ENCODE results near the gene GRIN1.

Gene GRIN1

DNA sequence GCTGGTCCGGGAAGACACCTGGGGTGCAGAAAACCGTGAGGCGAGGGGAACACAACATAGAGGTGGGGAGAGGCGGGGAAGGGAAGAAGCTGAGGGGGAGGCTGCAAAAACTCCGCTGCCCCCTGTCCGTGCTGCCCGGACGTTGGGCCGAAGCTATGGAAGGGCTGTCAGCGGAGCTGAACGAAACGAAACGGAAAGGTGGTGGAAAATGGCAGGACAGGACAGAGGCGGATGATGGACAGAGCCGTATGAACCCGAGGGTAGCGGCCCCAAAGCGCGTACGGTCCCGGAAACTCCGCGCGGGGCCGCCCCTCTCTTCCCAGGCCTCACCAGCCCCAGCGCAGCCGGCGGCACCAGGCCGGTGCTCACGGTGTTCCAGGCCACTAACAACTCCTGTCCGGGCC is 49.1 kb downstream of the GRIN1 start:
- 1% methylated on average over 21 of the region's 31 CpGs for WGBS (ENCODE audit: insufficient coverage)
- Histone ChIP-seq H3K9me3 (ENCODE audit: control extremely low read depth in 1 of 5, control insufficient read depth in 4 of 5, insufficient read depth in 2 of 5, low read depth in 1 of 5, low read length in 4 of 5) (no peaks in the 10 kb centered on the region), H3K4me3 (ENCODE audit: control insufficient read depth in 1 of 7, extremely low read depth in 1 of 7, insufficient read depth in 4 of 7, low read depth in 2 of 7, low read length in 6 of 7) (peak overlapping the region; percentile 90 to 99 (median 96)), H3K27ac (ENCODE audit: insufficient read depth in 1 of 2, low read depth in 1 of 2, low read length in 2 of 2, poor library complexity in 1 of 2, severe bottlenecking in 2 of 2) (peak overlapping the region; percentile 70 to 90), H3K4me1 (ENCODE audit: control extremely low read depth in 1 of 4, control insufficient read depth in 4 of 4, insufficient read depth in 4 of 4, low read length in 3 of 4) (peaks cover 3 to 39% (median 36%) of the 10 kb centered on the region in 4 experiments), H3K27me3 (replicated peaks in 2 of 5; ENCODE audit: control insufficient read depth in 4 of 5, insufficient read depth in 5 of 5, low read length in 4 of 5) (no peaks in the 10 kb centered on the region), H3K36me3 (ENCODE audit: control insufficient read depth in 4 of 4, insufficient read depth in 4 of 4, low read length in 3 of 4) (peaks cover 5 to 74% (median 41%) of the 10 kb centered on the region in 4 experiments)
- DNase-seq, result no peak
- ChIA-PET CTCF (interaction anchor here (1.0 to 6.1 kb wide), 10 partner anchors 8 to 100 kb away, joined by 3 to 33 read pairs (median 4); partner anchors contain the start of genes RNF224 and TPRN), POLR2A (interaction anchor here (1.3 to 2.0 kb wide), 2 partner anchors 18 to 36 kb away, joined by 4 read pairs; partner anchors contain the start of gene CYSRT1)

DNA sequence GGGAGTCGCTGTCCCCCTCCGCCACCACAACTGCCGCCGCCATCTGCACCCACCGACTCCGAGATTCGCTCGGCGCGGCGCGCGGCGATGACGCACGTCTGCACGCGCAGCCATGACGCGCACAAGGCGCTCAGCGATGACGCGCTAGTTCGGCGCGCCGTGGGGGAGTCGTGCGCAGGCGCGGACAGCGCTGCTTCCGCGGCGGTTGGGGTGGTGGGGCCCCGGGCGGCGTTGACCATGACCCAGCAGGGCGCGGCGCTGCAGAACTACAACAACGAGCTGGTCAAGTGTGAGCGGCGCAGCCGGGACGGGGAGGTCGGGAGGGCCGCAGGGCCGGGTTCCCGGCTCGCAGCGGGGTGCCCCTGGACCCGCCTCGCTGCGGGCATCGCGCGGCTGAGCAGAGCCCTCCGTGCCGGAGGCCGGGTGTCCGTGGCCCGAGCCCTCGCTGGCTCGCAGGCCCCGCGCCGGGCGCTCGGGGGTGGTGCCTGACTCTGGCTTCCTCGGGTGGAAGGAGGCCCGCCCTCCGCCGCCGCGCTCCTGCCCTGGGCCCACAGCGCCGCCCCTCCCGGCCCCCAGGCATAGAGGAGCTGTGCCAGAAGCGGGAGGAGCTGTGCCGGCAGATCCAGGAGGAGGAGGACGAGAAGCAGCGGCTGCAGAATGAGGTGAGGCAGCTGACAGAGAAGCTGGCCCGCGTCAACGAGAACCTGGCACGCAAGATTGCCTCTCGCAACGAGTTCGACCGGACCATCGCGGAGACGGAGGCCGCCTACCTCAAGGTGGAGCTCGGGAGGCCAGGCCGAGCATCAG is 49.7 kb downstream of the GRIN1 start, which contains the start of the genes ANAPC2 and SSNA1:
TSS of gene ANAPC2 (minus strand) at position 71 of the 807 bp plus-strand sequence. CDS start at position 43, 28 bp downstream.
TSS of gene SSNA1 (plus strand) at position 187 of the 807 bp plus-strand sequence. CDS start at position 238, 51 bp downstream.
- DNase-seq, result peak; percentile 92 to 97 (median 94)
- Histone ChIP-seq H3K27me3 (replicated peaks in 2 of 5; ENCODE audit: control insufficient read depth in 4 of 5, insufficient read depth in 5 of 5, low read length in 4 of 5) (no peaks in the 10 kb centered on the region), H3K4me3 (ENCODE audit: control insufficient read depth in 1 of 7, extremely low read depth in 1 of 7, insufficient read depth in 4 of 7, low read depth in 2 of 7, low read length in 6 of 7) (peak within 1 kb of the TSS; percentile 90 to 99 (median 96)), H3K4me1 (ENCODE audit: control extremely low read depth in 1 of 4, control insufficient read depth in 4 of 4, insufficient read depth in 4 of 4, low read length in 3 of 4) (peaks cover 3 to 39% (median 36%) of the 10 kb centered on the region in 4 experiments), H3K9me3 (ENCODE audit: control extremely low read depth in 1 of 5, control insufficient read depth in 4 of 5, insufficient read depth in 2 of 5, low read depth in 1 of 5, low read length in 4 of 5) (no peaks in the 10 kb centered on the region), H3K36me3 (ENCODE audit: control insufficient read depth in 4 of 4, insufficient read depth in 4 of 4, low read length in 3 of 4) (peaks cover 5 to 69% (median 35%) of the 10 kb centered on the region in 4 experiments), H3K27ac (ENCODE audit: insufficient read depth in 1 of 2, low read depth in 1 of 2, low read length in 2 of 2, poor library complexity in 1 of 2, severe bottlenecking in 2 of 2) (peak within 1 kb of the TSS; percentile 70 to 90)
- WGBS (ENCODE audit: insufficient coverage), result under 1% methylated on average over 78 of the region's 98 CpGs
- POLR2A ChIA-PET, result interaction anchor here (0.7 to 2.0 kb wide), 4 partner anchors 12 to 36 kb away, joined by 3 to 6 read pairs (median 4); partner anchors contain the start of genes CYSRT1 and TPRN
- CTCF ChIA-PET, result interaction anchor here (0.6 to 6.1 kb wide), 17 partner anchors 8 to 100 kb away, joined by 3 to 33 read pairs (median 4); partner anchors contain the start of genes CYSRT1, LRRC26, RNF208 and RNF224

GRCh38 chr9:137189297-137190295 is 50.6 kb downstream of the GRIN1 start:
- ChIA-PET CTCF (interaction anchor here (0.6 to 6.1 kb wide), 18 partner anchors 9 to 60 kb away, joined by 3 to 33 read pairs (median 4); partner anchors contain the start of genes CYSRT1, LRRC26, RNF208 and RNF224), POLR2A (interaction anchor here (0.7 to 2.0 kb wide), 4 partner anchors 11 to 35 kb away, joined by 3 to 6 read pairs (median 4); partner anchors contain the start of genes CYSRT1 and TPRN)
- H3K36me3 ChIP-seq (ENCODE audit: control insufficient read depth in 4 of 4, insufficient read depth in 4 of 4, low read length in 3 of 4), result peaks cover 5 to 61% (median 29%) of the 10 kb centered on the region in 4 experiments
- no peak for DNase-seq
- H3K4me1 ChIP-seq (ENCODE audit: control extremely low read depth in 1 of 4, control insufficient read depth in 4 of 4, insufficient read depth in 4 of 4, low read length in 3 of 4), result peaks cover 3 to 39% (median 36%) of the 10 kb centered on the region in 4 experiments
- 57% methylated on average over 14 of the region's 23 CpGs for WGBS (ENCODE audit: insufficient coverage)
- no peaks in the 10 kb centered on the region for H3K9me3 ChIP-seq (ENCODE audit: control extremely low read depth in 1 of 5, control insufficient read depth in 4 of 5, insufficient read depth in 2 of 5, low read depth in 1 of 5, low read length in 4 of 5)
- no peaks in the 10 kb centered on the region for H3K27me3 ChIP-seq (replicated peaks in 2 of 5; ENCODE audit: control insufficient read depth in 4 of 5, insufficient read depth in 5 of 5, low read length in 4 of 5)
- H3K27ac ChIP-seq (ENCODE audit: insufficient read depth in 1 of 2, low read depth in 1 of 2, low read length in 2 of 2, poor library complexity in 1 of 2, severe bottlenecking in 2 of 2), result peak overlapping the region; percentile 68 to 90
- peak overlapping the region; percentile 90 to 99 (median 96) for H3K4me3 ChIP-seq (ENCODE audit: control insufficient read depth in 1 of 7, extremely low read depth in 1 of 7, insufficient read depth in 4 of 7, low read depth in 2 of 7, low read length in 6 of 7)

- DNase-seq, result no peak
- peak overlapping the region in 1 of 2 experiments; percentile 90 for H3K27ac ChIP-seq (ENCODE audit: insufficient read depth in 1 of 2, low read depth in 1 of 2, low read length in 2 of 2, poor library complexity in 1 of 2, severe bottlenecking in 2 of 2)
- peak overlapping the region in 2 of 7 experiments; percentile 98 to 99 for H3K4me3 ChIP-seq (ENCODE audit: control insufficient read depth in 1 of 7, extremely low read depth in 1 of 7, insufficient read depth in 4 of 7, low read depth in 2 of 7, low read length in 6 of 7)
- peaks cover 5 to 53% (median 26%) of the 10 kb centered on the region in 4 experiments for H3K36me3 ChIP-seq (ENCODE audit: control insufficient read depth in 4 of 4, insufficient read depth in 4 of 4, low read length in 3 of 4)
- no peaks in the 10 kb centered on the region for H3K27me3 ChIP-seq (replicated peaks in 2 of 5; ENCODE audit: control insufficient read depth in 4 of 5, insufficient read depth in 5 of 5, low read length in 4 of 5)
- ChIA-PET CTCF (interaction anchor here (0.8 to 6.1 kb wide), 10 partner anchors 8 to 59 kb away, joined by 3 to 33 read pairs (median 6); partner anchors contain the start of genes LRRC26, RNF208, RNF224 and TMEM210), POLR2A (no interaction called here)
- peaks cover 3 to 39% (median 36%) of the 10 kb centered on the region in 4 experiments for H3K4me1 ChIP-seq (ENCODE audit: control extremely low read depth in 1 of 4, control insufficient read depth in 4 of 4, insufficient read depth in 4 of 4, low read length in 3 of 4)
- 95% methylated on average over 9 of the region's 9 CpGs for WGBS (ENCODE audit: insufficient coverage)
- no peaks in the 10 kb centered on the region for H3K9me3 ChIP-seq (ENCODE audit: control extremely low read depth in 1 of 5, control insufficient read depth in 4 of 5, insufficient read depth in 2 of 5, low read depth in 1 of 5, low read length in 4 of 5)
Measured at GRCh38 chr9:137190315-137190856, 51.4 kb downstream of the GRIN1 start.

DNA sequence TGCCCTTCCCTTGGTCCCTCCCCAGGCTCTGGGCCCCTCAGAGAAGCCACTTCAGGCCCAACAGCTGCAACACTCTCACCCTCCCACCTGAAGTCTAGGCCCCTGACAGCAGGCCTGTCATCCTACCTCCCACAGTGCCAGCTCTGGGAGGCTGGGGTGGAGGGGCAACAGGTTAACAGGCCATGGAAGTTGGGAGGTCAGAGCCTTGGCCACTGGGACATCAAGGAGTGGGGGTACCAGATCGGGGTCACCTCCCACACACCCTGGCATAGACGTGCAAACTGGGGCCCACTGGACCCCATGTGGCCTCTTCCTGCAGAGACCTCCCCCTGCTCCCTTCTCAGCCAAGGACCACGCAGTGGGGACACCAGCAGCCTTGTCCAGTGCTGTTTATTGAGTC is 52.3 kb downstream of the GRIN1 start:
- Histone ChIP-seq H3K4me3 (ENCODE audit: control insufficient read depth in 1 of 7, extremely low read depth in 1 of 7, insufficient read depth in 4 of 7, low read depth in 2 of 7, low read length in 6 of 7) (no peak overlapping the region), H3K9me3 (ENCODE audit: control extremely low read depth in 1 of 5, control insufficient read depth in 4 of 5, insufficient read depth in 2 of 5, low read depth in 1 of 5, low read length in 4 of 5) (no peaks in the 10 kb centered on the region), H3K4me1 (ENCODE audit: control extremely low read depth in 1 of 4, control insufficient read depth in 4 of 4, insufficient read depth in 4 of 4, low read length in 3 of 4) (peaks cover 3 to 39% (median 36%) of the 10 kb centered on the region in 4 experiments), H3K27me3 (replicated peaks in 2 of 5; ENCODE audit: control insufficient read depth in 4 of 5, insufficient read depth in 5 of 5, low read length in 4 of 5) (no peaks in the 10 kb centered on the region), H3K27ac (ENCODE audit: insufficient read depth in 1 of 2, low read depth in 1 of 2, low read length in 2 of 2, poor library complexity in 1 of 2, severe bottlenecking in 2 of 2) (no peak overlapping the region), H3K36me3 (ENCODE audit: control insufficient read depth in 4 of 4, insufficient read depth in 4 of 4, low read length in 3 of 4) (peaks cover 5 to 44% (median 19%) of the 10 kb centered on the region in 4 experiments)
- DNase-seq, result no peak
- CTCF ChIA-PET, result interaction anchor here (1.0 to 6.1 kb wide), 2 partner anchors 15 to 45 kb away, joined by 3 to 33 read pairs; no protein-coding TSS in a partner anchor
- POLR2A ChIA-PET, result no interaction called here
- WGBS (ENCODE audit: insufficient coverage), result 77% methylated on average over 3 of the region's 3 CpGs

All from common myeloid progenitor, CD34-positive (primary cell).